Ovary (tissue), 9 donors: ENCODE measurements around the gene PTPRQ. TPM values are rescaled to one million over a fixed set of nuclear protein-coding genes. Genes with fewer than 3 reads are reported as not detected.

Experiments used
- DNase-seq, 5 donors: peaks; one replicate each; pipeline ENCODE4 v3.0.0-alpha.2; 2019 to 2020
- H3K27ac ChIP-seq, 2 donors: fragments of 200-600 bp; one replicate each; pipeline versions ENCODE4 v1.5.1 to v1.8.0; 2019 to 2022
- H3K27me3 ChIP-seq: fragments of 200-600 bp; one replicate; pipeline ENCODE4 v1.8.0; 2022
- H3K36me3 ChIP-seq: fragments of 200-600 bp; sonication (generic); one replicate; pipeline ENCODE4 v1.5.1; 2019
- H3K4me1 ChIP-seq: one replicate; pipeline ENCODE4 v1.8.1; 2013; ENCODE audit warnings: mild to moderate bottlenecking, moderate library complexity; ENCODE audit not compliant: insufficient read depth
- H3K4me3 ChIP-seq: fragments of 200-600 bp; sonication (generic); one replicate; pipeline ENCODE4 v1.5.1; 2017
- H3K9me3 ChIP-seq, 2 donors: fragments of 200-600 bp in 1 of 2; sonication (generic) in 1 of 2; one replicate each; pipeline versions ENCODE4 v1.5.1 to v1.8.1; 2013 to 2019; ENCODE audit warnings: mild to moderate bottlenecking in 1 of 2, moderate library complexity in 1 of 2
- EP300 ChIP-seq: sonication (generic); formaldehyde crosslinking; IDR thresholded peaks from one replicate; pipeline ENCODE4 v1.6.1; 2017; ENCODE audit warnings: antibody characterized with exemption
- POLR2A ChIP-seq: fragments of 450-650 bp; IDR thresholded peaks from one replicate; pipeline ENCODE4 v1.6.1; 2017; ENCODE audit warnings: antibody characterized with exemption, mild to moderate bottlenecking, moderate library complexity
- WGBS, 3 donors: extraction: QIAGEN DNeasy Blood & Tissue Kit in 1 of 3; methylation state at CpG; one replicate each; pipeline versions ENCODE4 v1.1.5 to v1.1.7; 2013 to 2017; 5-methylcytosine and 5-hydroxymethylcytosine counted together
- intact Hi-C, 4 donors: fragments of 100-400 bp; cut with DNase I; formaldehyde crosslinking; loops; one replicate each; pipeline versions ENCODE4 v1.11.0 to v1.15.1; 2022 to 2023
- polyA plus RNA-seq, 2 donors: library from polyadenylated mRNA; stranded (reverse); fragments of 200-250 nt in 1 of 2; fragments of 350-450 nt in 1 of 2; fragmentation: Illumina TruSeq in 1 of 2; extraction: RNeasy Lipid Tissue Mini Kit (QIAGEN cat#74804) in 1 of 2; gene quantifications; one replicate each; pipeline ENCODE4 v1.2.3, GENCODE V29; 2013 to 2014
- total RNA-seq, 7 donors: library from RNA; depleted of rRNA in 2 of 7; stranded (reverse); fragments of >200 nt in 2 of 7; fragmentation: NEBNext Ultra II Directional in 3 of 7; extraction: Animal tissue kit (Norgen Biotek cat#: 25700) in 3 of 7; gene quantifications; one replicate each; pipeline versions ENCODE4 v1.1.0 to v1.2.4, GENCODE V29; 2016 to 2023
- TF ChIP-seq, protein P1 (sequence below), 3 donors: fragments of 450-650 bp in 2 of 3; fragments of 200-600 bp in 1 of 3; IDR thresholded peaks; one replicate each; pipeline versions ENCODE4 v1.5.1 to v1.8.0; 2016 to 2022; ENCODE audit warnings: antibody characterized with exemption in 3 of 3, mild to moderate bottlenecking in 1 of 3
- donor health status: DM: no; HTN: no; CAD: no; lungs with moderate emphysema.
- donor health status: DM: no; HTN: no; CAD: no.
- donor health status: Bipolar disorder and iron deficiency.
- donor health status: DM: yes; HTN: yes; CAD: no.
- donor health status: DM: no; HTN: no; CAD: no.
- donor health status: DM: yes; HTN: yes; CAD: no.

The PTPRQ gene
- total and polyA plus RNA-seq, 9 donors, result 0.05 to 18.8 (median 0.23) TPM

DNA sequence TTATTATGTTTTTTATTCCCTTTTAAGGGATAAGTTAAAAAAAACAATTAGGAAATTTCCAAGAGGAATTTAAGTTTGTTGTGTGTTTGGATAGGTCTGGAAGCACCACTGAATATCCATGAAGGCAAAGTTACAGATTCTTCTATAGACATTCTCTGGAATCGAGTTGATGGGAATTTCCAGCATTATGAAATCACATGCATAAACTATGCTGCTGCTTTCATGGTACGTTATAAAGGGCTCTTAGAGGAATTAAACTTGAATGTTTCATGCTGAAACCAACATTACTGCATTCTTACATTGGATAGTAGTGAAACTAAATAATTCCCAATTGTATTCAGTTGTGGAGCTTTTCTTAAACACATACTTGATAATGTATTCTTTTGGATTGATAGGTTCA is 21.5 kb upstream of the PTPRQ start:
- H3K36me3 ChIP-seq, result no peaks in the 10 kb centered on the region
- WGBS, 3 donors, result 32 to 35% (median 33%) methylated on average over 2 of the region's 2 CpGs
- no peaks in the 10 kb centered on the region for H3K27me3 ChIP-seq
- no peak overlapping the region for H3K4me3 ChIP-seq
- intact Hi-C loops, result no loop called here
- peaks cover 2% of the 10 kb centered on the region for H3K4me1 ChIP-seq
- no peak for DNase-seq
- no peaks in the 10 kb centered on the region for H3K9me3 ChIP-seq
- H3K27ac ChIP-seq, result no peak overlapping the region
- TF ChIP-seq EP300 (no peak), POLR2A (no peak)
- TF ChIP-seq, protein P1, sequence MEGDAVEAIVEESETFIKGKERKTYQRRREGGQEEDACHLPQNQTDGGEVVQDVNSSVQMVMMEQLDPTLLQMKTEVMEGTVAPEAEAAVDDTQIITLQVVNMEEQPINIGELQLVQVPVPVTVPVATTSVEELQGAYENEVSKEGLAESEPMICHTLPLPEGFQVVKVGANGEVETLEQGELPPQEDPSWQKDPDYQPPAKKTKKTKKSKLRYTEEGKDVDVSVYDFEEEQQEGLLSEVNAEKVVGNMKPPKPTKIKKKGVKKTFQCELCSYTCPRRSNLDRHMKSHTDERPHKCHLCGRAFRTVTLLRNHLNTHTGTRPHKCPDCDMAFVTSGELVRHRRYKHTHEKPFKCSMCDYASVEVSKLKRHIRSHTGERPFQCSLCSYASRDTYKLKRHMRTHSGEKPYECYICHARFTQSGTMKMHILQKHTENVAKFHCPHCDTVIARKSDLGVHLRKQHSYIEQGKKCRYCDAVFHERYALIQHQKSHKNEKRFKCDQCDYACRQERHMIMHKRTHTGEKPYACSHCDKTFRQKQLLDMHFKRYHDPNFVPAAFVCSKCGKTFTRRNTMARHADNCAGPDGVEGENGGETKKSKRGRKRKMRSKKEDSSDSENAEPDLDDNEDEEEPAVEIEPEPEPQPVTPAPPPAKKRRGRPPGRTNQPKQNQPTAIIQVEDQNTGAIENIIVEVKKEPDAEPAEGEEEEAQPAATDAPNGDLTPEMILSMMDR (IDR thresholded peaks at IDR 0.05), result no peak

DNA sequence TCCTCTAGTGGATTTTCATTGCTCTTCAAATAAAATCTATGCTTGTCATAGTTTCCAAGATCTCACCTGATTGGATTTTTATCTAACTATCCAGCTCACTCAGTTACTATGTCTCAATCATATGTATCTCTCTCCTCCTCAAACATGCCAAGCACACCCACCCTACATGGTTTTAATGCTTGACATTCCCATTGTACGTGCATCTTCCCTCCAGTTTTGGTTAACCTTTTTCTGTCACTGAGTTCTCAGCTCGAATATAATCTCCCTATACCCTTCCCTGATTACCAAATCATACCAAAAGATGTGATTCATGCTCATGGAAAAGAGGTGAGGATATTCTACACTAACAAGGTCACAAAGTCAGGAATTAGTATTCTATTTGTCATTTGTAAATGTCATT is 12.0 kb upstream of the PTPRQ start:
- Histone ChIP-seq H3K27me3 (no peaks in the 10 kb centered on the region), H3K36me3 (no peaks in the 10 kb centered on the region), H3K27ac (no peak overlapping the region), H3K4me1 (no peaks in the 10 kb centered on the region), H3K4me3 (no peak overlapping the region), H3K9me3 (no peaks in the 10 kb centered on the region)
- no peak for DNase-seq
- 64 to 78% (median 77%) methylated on average over 2 of the region's 2 CpGs for WGBS, 3 donors
- intact Hi-C loops, result no loop called here
- TF ChIP-seq, protein P1 (IDR thresholded peaks at IDR 0.05), result no peak
- TF ChIP-seq POLR2A (no peak), EP300 (no peak)

DNA sequence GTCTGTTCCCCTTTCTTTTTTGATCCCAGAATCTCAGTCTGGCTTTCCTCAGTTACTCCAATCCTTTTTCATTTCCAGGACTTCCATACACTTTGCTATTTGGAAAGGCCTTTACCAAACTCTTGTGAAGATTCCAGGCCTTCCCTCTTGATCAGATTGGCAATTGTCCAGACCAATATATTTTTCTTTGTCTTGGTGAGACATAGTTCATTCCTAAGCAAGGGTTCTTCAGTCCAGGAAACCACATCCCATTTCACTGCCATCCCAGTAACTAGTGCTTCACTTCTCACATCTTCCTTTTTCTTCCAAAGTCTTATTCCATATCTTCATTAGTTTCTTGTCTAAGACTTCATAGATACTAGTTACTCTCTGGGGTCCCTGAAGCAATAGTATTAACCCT is 2.1 kb upstream of the PTPRQ start:
- Histone ChIP-seq H3K36me3 (no peaks in the 10 kb centered on the region), H3K9me3 (no peaks in the 10 kb centered on the region), H3K4me3 (no peak overlapping the region), H3K4me1 (no peaks in the 10 kb centered on the region), H3K27me3 (no peaks in the 10 kb centered on the region), H3K27ac (no peak overlapping the region)
- DNase-seq, result no peak
- intact Hi-C loops, result no loop called here
- TF ChIP-seq POLR2A, result no peak
- TF ChIP-seq EP300, result no peak
- TF ChIP-seq, protein P1 (IDR thresholded peaks at IDR 0.05), result no peak

DNA sequence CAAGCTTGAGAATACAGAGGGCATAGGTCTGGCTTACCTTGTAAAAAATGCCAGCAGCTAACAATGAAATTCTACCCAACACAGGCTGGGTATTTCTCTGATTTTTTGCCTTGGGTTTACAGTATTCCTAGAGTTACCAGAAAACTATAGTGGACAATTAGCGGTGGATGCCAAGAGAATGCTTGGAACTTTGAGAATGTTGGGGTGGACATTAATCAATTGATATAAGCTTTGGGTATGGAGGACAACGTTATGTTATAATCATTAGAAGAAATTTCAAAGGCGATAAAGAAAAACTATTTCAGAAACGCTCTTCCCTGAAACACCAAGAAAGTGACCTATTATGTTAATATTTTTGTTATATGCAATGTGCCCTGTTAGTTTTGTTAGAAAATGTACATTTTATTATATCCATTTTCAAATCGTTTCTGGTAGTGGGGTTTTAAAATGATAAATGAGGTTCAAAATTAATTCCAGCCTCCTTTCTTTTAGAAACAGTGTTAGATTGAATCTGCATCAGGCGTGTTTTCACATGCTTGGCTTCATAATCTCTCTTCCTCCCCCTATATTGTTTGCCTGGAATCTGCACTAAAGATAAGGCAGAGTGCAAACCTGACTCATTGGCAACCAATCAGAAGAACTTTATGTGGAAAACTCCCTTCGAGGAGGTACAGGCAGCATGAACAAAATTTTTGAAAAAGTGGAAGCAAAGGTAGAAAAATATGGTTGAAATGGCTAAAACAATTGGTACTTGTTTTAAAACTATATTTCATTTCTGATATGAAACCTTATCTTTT is 1.4 kb upstream of the PTPRQ start:
- 53 to 58% (median 56%) methylated on average over 7 of the region's 7 CpGs for WGBS, 3 donors
- no peak for DNase-seq
- intact Hi-C loops, result no loop called here
- no peak overlapping the region for H3K4me3 ChIP-seq
- no peaks in the 10 kb centered on the region for H3K9me3 ChIP-seq
- H3K27ac ChIP-seq, result no peak overlapping the region
- TF ChIP-seq EP300, result no peak
- no peak for TF ChIP-seq POLR2A
- TF ChIP-seq, protein P1 (IDR thresholded peaks at IDR 0.05), result no peak
- no peaks in the 10 kb centered on the region for H3K4me1 ChIP-seq
- H3K27me3 ChIP-seq, result no peaks in the 10 kb centered on the region
- H3K36me3 ChIP-seq, result no peaks in the 10 kb centered on the region
